ENCODE measurements around the gene PDE2A.

The PDE2A gene

GRCh38 chr11:72683782-72684200, 9.6 kb upstream of the PDE2A start:
- peak; percentile 40 for DNase-seq (ENCODE audit: low spot score)

DNA sequence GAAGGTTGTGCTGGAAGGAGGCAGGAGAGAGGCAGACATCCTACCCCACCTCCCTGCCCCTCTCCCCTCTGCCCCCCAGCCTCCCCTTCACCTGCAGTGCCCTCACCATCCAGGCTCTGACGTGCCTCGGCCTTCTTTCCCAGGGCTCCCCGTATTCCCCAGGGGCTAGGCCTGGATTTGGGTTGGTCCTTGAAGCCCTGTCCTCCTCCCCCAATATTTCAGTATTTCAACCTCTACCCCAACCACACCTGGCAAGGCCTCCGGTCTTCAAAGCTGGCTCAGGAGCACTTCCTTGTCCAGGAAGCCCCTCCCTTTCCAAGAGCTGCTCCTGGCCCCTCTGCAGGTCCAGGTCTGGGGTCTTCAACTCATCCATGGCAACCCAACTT, 8.6 kb upstream of the PDE2A start:
- DNase-seq (ENCODE audit: low spot score), result no peak

DNA sequence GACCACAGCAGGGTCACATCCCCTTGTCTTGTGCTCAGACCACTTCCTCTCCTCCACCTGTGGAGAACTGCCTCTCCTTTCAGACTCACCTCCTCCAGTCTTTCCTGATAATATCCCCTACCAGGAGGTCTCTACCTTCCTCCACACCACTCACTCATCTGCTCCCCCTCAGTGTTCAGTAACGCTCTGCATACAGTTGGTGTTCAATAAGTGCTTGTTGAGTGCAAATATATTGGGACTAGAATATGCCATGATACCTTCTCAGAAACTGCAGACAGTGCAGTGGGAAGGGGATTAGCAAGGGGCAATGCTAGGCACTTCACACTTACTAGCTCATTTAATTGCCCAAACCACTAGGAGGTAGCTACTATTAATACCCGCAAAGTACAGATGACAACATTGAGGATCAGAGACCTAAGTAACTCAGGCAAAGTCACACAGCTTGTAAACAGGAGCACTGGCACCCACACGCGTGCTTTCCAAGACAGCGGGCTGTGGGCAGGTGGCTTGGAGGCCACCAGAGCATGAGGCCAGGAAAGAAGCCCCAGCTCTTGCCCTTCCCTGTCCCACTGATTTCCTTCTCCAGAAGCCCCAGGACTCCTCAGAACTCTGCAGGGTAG, 8.1 kb upstream of the PDE2A start:
- no peak for DNase-seq (ENCODE audit: low spot score)

- no peak for DNase-seq (ENCODE audit: low spot score)
Observed at GRCh38 chr11:72681226-72682153, 7.3 kb upstream of the PDE2A start.

DNA sequence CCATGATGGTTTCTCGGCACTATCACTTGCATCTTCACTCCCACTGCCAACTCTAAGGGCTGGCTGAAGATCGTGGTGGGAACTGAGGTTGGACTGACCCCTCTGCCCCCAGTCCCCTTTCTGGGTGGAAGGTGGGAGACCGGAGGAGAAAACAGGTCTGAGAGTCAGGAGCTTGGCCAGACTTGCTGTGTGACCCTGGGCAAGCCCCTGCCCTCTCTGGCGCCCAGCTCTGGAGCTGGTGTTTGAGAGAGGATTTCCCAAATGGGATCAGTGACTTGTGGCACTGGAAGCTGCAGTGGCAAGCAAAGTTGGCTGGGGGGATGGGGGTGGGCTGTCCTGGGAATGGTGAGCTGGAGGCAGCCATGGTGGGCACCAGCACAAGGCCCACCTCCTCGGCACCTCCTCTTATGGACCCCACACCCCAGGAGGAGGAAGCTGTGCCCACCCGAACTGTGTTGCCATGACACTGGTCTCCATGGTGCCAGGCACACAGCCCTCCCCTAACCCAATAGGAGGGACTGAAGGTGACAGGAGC, 6.5 kb upstream of the PDE2A start:
- no peak for DNase-seq (ENCODE audit: low spot score)

DNA sequence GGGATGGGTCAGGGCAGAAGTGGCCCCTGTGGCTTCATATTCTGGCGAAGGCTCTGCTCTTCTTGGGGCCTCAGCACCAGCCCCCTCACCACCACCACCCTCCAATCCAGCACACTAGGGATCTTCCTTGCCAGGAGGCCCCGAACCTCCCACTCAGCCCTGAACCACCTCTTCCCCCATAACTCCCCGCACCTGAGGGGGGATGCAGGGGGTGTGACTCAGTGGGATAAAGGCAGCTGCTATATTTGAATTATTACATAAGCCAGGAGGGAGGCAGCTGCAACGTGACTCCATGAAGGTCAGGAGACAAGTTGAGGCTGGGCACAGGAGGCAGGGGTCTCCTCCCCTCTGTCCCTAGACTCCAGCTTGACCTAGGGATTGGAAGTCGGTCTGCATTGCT, 5.6 kb upstream of the PDE2A start:
- no peak for DNase-seq (ENCODE audit: low spot score)

DNA sequence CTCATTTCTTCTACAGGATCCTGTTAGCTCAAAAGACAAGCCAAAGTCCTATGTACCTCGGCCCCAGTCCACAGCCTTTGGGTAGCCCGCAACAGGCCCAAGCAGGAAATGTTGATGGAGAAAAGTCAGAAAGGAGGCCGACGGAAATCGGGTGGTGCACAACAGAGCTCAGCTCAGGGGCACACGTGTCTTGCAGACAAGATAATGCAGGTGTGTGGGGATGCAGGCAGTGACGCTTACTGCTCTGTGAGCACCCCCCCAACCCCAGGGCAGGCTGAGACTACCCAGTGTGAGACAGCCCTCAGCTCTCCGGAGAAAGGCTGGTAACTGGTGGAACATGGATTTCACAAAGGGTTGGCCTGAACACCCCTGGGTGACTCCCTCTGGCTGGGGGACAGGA, 4.3 kb upstream of the PDE2A start:
- no peak for DNase-seq (ENCODE audit: low spot score)

- DNase-seq (ENCODE audit: low spot score), result peak; percentile 31
Observed at GRCh38 chr11:72676861-72677341, 2.7 kb upstream of the PDE2A start.

- DNase-seq (ENCODE audit: low spot score), result no peak
Observed at GRCh38 chr11:72675221-72675620, 999 bp upstream of the PDE2A start.

DNA sequence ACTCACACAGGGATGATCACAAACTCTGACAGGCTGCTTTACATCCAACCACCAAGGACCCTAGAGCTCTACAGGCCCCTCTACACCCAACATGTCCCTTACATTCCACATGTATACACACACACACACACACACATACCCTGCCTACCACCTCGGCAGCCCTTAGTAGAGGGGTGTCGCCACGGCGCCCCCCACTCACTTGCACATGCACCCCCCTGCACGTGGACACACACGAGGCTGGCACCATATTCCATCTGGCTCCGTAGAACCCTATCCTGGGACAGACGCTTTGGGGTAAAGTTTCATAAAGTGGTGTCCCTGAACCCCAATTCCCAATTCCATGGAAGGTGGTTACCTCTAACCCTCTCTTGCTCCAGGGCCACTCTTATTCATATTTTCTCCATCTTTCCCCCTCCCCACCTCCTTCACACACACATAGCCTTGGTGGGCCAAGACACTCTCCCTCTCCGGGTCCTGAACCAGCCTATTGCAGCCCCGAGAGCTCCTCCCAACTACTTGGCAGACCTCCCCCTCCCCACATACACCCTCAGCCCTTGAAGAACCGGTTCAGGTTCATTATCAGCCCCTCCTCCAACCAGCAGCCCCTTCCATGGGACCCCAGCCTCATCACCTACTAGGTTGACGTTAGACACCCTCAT, 809 bp downstream of the PDE2A start:
- DNase-seq (ENCODE audit: low spot score), result no peak

DNA sequence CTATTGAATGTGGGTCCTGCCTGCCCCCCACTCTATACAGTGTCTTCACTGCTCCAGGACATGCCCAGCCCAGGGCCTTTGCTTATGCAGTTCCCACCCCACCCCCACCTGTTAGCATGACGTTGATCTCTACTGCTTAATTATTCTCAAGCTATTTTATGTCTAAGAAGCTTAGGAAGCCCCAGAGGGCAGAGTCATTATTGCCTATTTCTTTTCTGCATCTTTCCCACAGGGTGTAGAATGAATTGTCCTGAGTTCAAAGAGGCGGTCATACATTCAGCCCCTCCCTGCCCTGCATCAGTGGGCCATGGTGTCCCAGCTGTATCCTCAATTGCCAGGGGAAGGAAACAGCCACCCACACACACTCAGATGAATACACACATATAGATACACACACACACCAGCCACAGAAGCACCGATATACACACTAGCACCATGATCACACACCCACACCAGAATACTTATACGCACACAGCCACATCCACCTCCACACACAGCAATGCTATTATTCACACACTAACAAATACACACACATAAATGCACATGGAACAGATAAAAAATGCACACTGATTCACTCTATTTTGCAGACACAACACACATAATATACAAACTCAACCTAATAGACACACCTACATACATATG, 1.5 kb downstream of the PDE2A start:
- DNase-seq (ENCODE audit: low spot score), result no peak

DNA sequence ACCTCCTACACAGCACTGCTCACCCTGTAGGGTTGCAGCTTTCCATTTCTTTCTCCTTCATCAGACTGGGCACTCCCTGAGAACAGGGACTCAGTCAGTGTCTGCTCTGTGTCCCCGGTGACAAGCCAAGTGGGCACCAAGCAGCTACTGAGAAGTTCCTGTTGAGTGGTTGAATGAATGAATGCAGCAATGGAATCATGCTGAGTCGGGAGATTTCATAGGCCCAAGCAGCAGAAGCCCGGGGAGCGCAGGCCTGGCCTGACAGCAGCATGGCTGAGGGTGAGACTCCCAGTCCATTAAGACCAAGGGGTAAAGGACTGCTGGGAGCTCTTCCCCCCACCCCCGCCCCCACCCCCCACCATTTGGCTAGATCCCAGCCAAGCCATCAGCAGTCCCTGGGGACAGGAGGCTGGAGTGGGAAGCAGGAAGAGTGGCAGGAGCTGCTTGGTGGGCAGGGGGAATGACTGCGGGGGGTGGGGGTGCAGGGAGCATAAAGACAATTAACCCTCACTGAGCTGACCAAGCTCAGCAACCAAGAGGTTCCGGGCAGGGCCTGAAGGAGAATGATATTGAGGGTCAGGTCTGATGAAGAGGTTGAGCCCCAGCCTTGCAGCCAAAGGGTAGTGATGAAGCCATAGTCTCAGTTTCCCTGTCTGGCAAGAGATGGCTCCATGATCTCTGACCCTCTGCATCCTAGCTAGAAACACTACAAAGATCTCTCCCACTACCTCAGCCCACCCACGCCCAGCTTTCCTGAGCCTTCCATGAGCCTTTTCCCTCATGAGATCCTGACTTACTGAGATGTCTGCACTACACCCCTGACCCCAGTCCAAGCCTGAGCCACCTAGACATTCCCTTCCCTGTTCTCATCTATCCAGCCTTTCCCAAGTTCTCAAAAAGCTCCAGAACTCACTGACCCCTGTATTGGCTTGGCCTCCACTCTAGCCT, 2.8 kb downstream of the PDE2A start:
- DNase-seq (ENCODE audit: low spot score), result no peak

- no peak for DNase-seq (ENCODE audit: low spot score)
Observed at GRCh38 chr11:72670041-72670440, 4.2 kb downstream of the PDE2A start.

DNA sequence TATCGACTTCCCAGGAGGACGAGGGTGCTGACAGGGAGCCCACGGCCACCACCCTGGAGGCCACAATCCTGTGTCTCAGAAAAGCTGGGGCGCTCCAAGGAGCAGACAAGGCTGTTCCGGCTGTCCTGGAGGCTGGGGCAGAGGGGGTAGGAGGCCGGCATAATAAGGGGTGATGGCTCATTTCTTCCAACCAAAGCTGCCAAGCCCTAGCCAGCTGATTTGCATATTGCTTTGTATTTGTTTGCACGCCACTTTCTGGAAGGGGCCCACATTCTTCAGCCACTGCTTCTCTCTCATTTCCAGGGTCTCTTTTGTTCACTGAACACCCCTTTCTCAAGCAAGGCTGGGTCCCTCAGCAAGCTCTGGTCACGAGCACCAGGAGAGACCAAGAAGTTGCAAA, 4.7 kb downstream of the PDE2A start:
- no peak for DNase-seq (ENCODE audit: low spot score)

DNA sequence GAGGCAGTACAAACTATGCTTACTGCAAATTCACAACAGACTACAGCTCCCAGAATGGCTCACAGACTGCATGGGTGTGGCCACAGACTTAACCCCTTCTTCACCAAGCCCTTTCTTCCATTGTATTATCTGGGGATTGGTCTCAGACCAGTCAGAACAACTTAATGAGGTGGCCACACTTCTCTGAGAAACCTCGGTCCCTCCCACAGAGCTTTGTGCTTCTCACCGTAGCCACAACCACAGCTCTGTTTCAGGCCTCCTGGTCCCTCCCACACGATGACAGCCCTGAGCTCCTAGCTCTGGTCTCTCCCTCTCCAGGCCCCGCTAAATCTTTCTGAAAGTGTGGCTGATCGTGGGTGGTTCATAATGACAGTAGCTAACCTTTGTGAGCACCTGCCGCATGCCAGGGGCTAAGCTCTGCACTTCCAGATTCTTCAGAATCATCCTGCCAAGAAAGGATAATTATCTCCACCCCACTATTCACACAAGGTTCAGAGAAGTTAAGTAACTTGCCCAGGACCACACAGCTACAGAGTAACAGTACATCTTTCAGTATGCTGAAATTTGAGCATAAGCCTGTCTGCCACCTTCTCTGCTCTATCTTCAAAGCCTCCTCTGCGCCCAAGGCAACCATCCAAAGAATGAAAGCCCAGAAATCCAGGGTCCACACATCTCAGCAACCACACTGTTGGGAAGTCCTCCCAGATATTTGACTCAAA, 5.4 kb downstream of the PDE2A start:
- no peak for DNase-seq (ENCODE audit: low spot score)

DNA sequence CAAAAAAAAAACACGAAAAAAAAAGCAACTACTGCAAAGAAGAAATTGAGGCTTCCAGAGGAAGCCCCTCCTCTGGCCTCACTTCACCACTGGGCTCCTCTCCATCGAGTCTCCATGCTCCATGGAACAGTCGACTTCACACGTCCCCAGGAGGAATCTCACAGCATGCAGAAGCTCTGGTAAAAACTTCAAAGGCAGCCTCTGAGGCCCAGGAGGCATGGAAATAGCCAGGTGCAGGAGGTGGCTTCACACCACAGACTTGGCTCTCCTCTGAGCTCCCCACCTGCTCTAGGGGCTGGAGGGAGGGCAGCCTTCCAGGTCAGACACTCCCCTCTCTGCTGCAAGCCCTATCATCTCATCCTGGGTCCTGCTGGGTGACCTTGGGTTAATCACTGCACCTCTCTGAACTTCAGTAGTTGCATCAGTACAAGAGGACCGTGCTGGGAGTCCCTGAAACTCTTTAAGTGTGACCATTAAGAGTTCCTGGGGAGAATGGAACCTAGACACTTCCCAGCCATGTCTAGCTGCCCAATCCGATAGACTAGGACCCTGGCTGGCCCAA, 8.2 kb downstream of the PDE2A start:
- DNase-seq (ENCODE audit: low spot score), result no peak

DNA sequence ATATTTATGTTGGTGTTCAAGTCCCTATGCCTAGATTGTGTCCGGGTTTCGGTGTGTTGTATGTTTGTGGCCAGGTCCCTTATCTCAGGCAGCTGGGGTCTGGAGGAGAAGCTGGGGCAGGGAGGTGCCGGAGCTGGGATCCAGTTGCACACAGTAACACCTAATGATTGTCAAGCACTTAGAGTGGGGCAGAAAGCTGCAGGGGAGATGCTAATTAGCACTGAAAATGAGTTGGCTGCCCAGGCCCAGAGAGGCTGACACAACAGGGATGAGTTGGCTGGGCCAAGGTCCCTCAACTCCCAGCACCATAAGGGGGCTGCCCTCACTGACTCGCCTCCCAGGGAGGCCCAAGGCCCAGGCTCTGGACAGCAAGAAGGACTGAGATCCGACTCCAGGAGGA, 12.2 kb downstream of the PDE2A start:
- DNase-seq (ENCODE audit: low spot score), result no peak

DNA sequence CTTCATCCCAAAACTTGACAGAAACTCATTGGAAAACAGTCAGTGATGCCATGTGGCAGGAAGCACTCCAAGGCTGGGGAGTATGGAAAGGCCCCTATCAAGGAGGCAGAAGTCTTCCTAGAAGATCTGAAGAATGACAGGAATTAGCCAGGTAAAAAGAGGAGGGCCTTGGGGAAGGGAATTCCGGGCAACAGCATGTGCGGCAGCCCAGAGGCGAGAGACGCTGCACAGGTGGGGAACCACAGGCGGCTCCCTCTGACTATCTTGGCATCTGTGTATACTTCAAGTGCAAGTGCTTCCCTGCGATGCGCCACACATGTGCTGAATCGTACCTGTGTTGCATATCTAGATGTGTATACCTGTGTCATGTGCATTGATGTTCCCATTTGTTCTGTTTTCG, 12.7 kb downstream of the PDE2A start:
- DNase-seq (ENCODE audit: low spot score), result no peak

GRCh38 chr11:72658989-72659640, 15.1 kb downstream of the PDE2A start:
- DNase-seq (ENCODE audit: low spot score), result no peak
